Measurements from ENCODE around the gene EBI3.

DNA sequence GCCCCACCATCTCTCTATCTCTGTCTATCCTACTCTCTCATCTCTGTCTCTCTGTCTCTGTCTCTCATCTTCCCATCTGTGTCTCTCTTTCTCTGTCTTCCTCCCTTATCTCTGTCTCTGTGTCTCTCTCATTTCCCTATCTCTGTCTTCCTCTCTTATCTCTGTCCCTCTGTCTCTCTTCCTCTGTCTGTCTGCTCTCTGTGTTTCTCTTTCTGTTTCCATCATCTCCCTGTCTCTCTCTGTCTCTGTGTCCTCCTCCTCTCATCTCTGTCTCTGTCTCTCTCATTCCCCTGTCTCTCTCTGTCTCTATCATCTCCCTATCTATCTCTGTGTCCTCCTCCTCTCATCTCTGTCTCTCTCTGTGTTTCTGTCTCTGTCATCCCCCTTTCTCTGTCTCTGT is 1.6 kb upstream of the EBI3 start:
- TF ChIP-seq, protein P1, sequence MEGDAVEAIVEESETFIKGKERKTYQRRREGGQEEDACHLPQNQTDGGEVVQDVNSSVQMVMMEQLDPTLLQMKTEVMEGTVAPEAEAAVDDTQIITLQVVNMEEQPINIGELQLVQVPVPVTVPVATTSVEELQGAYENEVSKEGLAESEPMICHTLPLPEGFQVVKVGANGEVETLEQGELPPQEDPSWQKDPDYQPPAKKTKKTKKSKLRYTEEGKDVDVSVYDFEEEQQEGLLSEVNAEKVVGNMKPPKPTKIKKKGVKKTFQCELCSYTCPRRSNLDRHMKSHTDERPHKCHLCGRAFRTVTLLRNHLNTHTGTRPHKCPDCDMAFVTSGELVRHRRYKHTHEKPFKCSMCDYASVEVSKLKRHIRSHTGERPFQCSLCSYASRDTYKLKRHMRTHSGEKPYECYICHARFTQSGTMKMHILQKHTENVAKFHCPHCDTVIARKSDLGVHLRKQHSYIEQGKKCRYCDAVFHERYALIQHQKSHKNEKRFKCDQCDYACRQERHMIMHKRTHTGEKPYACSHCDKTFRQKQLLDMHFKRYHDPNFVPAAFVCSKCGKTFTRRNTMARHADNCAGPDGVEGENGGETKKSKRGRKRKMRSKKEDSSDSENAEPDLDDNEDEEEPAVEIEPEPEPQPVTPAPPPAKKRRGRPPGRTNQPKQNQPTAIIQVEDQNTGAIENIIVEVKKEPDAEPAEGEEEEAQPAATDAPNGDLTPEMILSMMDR (conservative IDR thresholded peaks at IDR 0.05; ENCODE audit: low read depth, low read length): no peak
- TF ChIP-seq EZH2 (IDR thresholded peaks at IDR 0.05; ENCODE audit: borderline replicate concordance, low read depth, low read length, poor library complexity, severe bottlenecking): no peak
